ENCODE results near the gene MICAL2.

DNA sequence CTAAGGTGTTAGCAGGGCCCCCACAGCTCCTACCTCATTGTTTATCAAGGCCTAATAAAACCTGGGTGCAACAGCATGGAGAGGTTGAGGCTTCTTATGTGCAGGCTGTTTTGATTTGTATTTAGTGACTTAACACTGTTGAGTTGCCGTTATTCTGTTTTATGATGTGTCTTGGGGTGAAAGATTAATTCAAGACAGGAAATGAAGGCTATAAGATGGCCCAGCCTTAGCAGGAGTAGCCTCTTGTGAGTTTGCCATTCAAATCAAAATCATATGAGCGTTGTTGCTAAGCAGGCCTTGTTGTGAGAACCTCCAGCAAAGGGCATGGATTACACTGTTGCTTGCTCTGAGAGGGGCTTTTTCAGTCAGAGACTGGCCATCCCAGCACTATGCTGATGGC, 31.8 kb downstream of the MICAL2 start:
- TF ChIP-seq MYNN (tag by site-specific recombination; IDR thresholded peaks at IDR 0.05; ENCODE audit: borderline replicate concordance): no peak
- no peak for TF ChIP-seq ZNF202 (tag by site-specific recombination; IDR thresholded peaks at IDR 0.05; ENCODE audit: borderline replicate concordance)

Data from HEK293 (cell line).